IgD-negative memory B cell (primary cell): ENCODE measurements around the gene COBLL1. TPM values are rescaled to one million over a fixed set of nuclear protein-coding genes. Genes with fewer than 3 reads are reported as not detected.
A peak's percentile ranks its signal among the peaks of the same experiment; 100 is the strongest.

Source experiments
- H3K27ac Mint-ChIP-seq, 3 donors: one replicate each; pipeline ENCODE4 v1.8.0; 2020 to 2022; ENCODE audit warnings: mild to moderate bottlenecking in 3 of 3, mixed read lengths in 3 of 3, moderate library complexity in 1 of 3
- H3K27me3 Mint-ChIP-seq: one replicate; pipeline ENCODE4 v1.8.0; 2021; ENCODE audit warnings: mixed read lengths
- H3K36me3 Mint-ChIP-seq: one replicate; pipeline ENCODE4 v1.8.0; 2020; ENCODE audit warnings: mild to moderate bottlenecking, mixed read lengths
- H3K4me1 Mint-ChIP-seq, 3 donors: one replicate each; pipeline ENCODE4 v1.8.0; 2020 to 2022; ENCODE audit warnings: mixed read lengths in 3 of 3, mild to moderate bottlenecking in 1 of 3
- H3K4me3 Mint-ChIP-seq, 4 donors: one replicate each; pipeline ENCODE4 v1.8.0; 2020 to 2022; ENCODE audit warnings: mild to moderate bottlenecking in 4 of 4, mixed read lengths in 4 of 4, moderate library complexity in 3 of 4
- H3K9me3 Mint-ChIP-seq, 3 donors: one replicate each; pipeline ENCODE4 v1.8.0; 2020 to 2021; ENCODE audit warnings: mixed read lengths in 3 of 3, mild to moderate bottlenecking in 1 of 3
- polyA plus RNA-seq: library from polyadenylated mRNA; unstranded; fragments of 300-500 nt; fragmentation: Illumina TruSeq; gene quantifications from one replicate; pipeline ENCODE4 v1.2.3, GENCODE V29; 2021

Gene COBLL1
- polyA plus RNA-seq, 1 donor from 2014 or later = 114 TPM

- no peaks in the 10 kb centered on the region for H3K27me3 Mint-ChIP-seq
- peaks cover 4% of the 10 kb centered on the region for H3K36me3 Mint-ChIP-seq
- no peaks in the 10 kb centered on the region for H3K9me3 Mint-ChIP-seq
- peaks cover 57 to 70% (median 60%) of the 10 kb centered on the region in 3 donors for H3K4me1 Mint-ChIP-seq
- H3K4me3 Mint-ChIP-seq = peak overlapping the region in 1 of 4 donors; percentile 47
- peak overlapping the region in 1 of 3 donors; percentile 6 for H3K27ac Mint-ChIP-seq
These were observed 93.7 kb downstream of the COBLL1 start for GRCh38 chr2:164747783-164748433.

GRCh38 chr2:164747140-164747539 is 94.5 kb downstream of the COBLL1 start:
- Mint-ChIP-seq H3K4me3 (no peak overlapping the region), H3K36me3 (peaks cover 4% of the 10 kb centered on the region), H3K27me3 (no peaks in the 10 kb centered on the region), H3K4me1 (peaks cover 55 to 65% (median 60%) of the 10 kb centered on the region in 3 donors), H3K27ac (peak overlapping the region; percentile 6 to 76 (median 20)), H3K9me3 (no peaks in the 10 kb centered on the region)

GRCh38 chr2:164746713-164747112 is 94.9 kb downstream of the COBLL1 start:
- Mint-ChIP-seq H3K27ac (peak overlapping the region; percentile 34 to 76 (median 64)), H3K4me3 (peak overlapping the region in 2 of 4 donors; percentile 12 to 50), H3K36me3 (peaks cover 6% of the 10 kb centered on the region), H3K4me1 (peaks cover 56 to 64% (median 63%) of the 10 kb centered on the region in 3 donors), H3K27me3 (no peaks in the 10 kb centered on the region), H3K9me3 (no peaks in the 10 kb centered on the region)

GRCh38 chr2:164745012-164745797 is 96.4 kb downstream of the COBLL1 start:
- Mint-ChIP-seq H3K27ac (no peak overlapping the region), H3K4me3 (peak overlapping the region in 1 of 4 donors; percentile 89), H3K27me3 (no peaks in the 10 kb centered on the region)

GRCh38 chr2:164742738-164743317 is 98.8 kb downstream of the COBLL1 start:
- H3K9me3 Mint-ChIP-seq = no peaks in the 10 kb centered on the region

More at GRCh38 chr2:164745012-164745797, 96.4 kb downstream of the COBLL1 start:
- Mint-ChIP-seq H3K36me3 (peaks cover 6% of the 10 kb centered on the region), H3K4me1 (peaks cover 53 to 65% (median 59%) of the 10 kb centered on the region in 3 donors), H3K9me3 (no peaks in the 10 kb centered on the region)

GRCh38 chr2:164739966-164740365 is 101.7 kb downstream of the COBLL1 start:
- Mint-ChIP-seq H3K4me3 (peak overlapping the region in 2 of 4 donors; percentile 13 to 56), H3K9me3 (no peaks in the 10 kb centered on the region), H3K27ac (peak overlapping the region in 2 of 3 donors; percentile 8 to 45), H3K4me1 (peaks cover 49 to 59% (median 55%) of the 10 kb centered on the region in 3 donors), H3K27me3 (no peaks in the 10 kb centered on the region), H3K36me3 (peaks cover 6% of the 10 kb centered on the region)

More at GRCh38 chr2:164742738-164743317, 98.8 kb downstream of the COBLL1 start:
- Mint-ChIP-seq H3K36me3 (peaks cover 6% of the 10 kb centered on the region), H3K27me3 (no peaks in the 10 kb centered on the region), H3K4me1 (peaks cover 64 to 73% (median 64%) of the 10 kb centered on the region in 3 donors), H3K4me3 (no peak overlapping the region), H3K27ac (no peak overlapping the region)

GRCh38 chr2:164737612-164738081 is 104.0 kb downstream of the COBLL1 start:
- H3K27me3 Mint-ChIP-seq = no peaks in the 10 kb centered on the region
- peak overlapping the region; percentile 3 to 39 (median 34) for H3K27ac Mint-ChIP-seq
- peaks cover 52 to 56% (median 54%) of the 10 kb centered on the region in 3 donors for H3K4me1 Mint-ChIP-seq
- H3K4me3 Mint-ChIP-seq = peak overlapping the region in 1 of 4 donors; percentile 6
- peaks cover 4% of the 10 kb centered on the region for H3K36me3 Mint-ChIP-seq
- H3K9me3 Mint-ChIP-seq = no peaks in the 10 kb centered on the region

- Mint-ChIP-seq H3K27ac (peak overlapping the region in 1 of 3 donors; percentile 39), H3K4me3 (no peak overlapping the region), H3K9me3 (no peaks in the 10 kb centered on the region), H3K27me3 (no peaks in the 10 kb centered on the region), H3K4me1 (peaks cover 43 to 49% (median 43%) of the 10 kb centered on the region in 3 donors), H3K36me3 (no peaks in the 10 kb centered on the region)
These were observed 106.2 kb downstream of the COBLL1 start for GRCh38 chr2:164735309-164735919.

- Mint-ChIP-seq H3K4me3 (peak overlapping the region in 1 of 4 donors; percentile 45), H3K27ac (peak overlapping the region in 2 of 3 donors; percentile 17 to 46), H3K36me3 (no peaks in the 10 kb centered on the region), H3K4me1 (peaks cover 35 to 37% (median 36%) of the 10 kb centered on the region in 3 donors), H3K27me3 (no peaks in the 10 kb centered on the region), H3K9me3 (no peaks in the 10 kb centered on the region)
These were observed 107.4 kb downstream of the COBLL1 start for GRCh38 chr2:164734196-164734595.

- Mint-ChIP-seq H3K36me3 (no peaks in the 10 kb centered on the region), H3K27ac (peak overlapping the region in 1 of 3 donors; percentile 82), H3K4me3 (no peak overlapping the region), H3K27me3 (no peaks in the 10 kb centered on the region), H3K9me3 (no peaks in the 10 kb centered on the region), H3K4me1 (peaks cover 9 to 12% (median 10%) of the 10 kb centered on the region in 3 donors)
These were observed 116.1 kb downstream of the COBLL1 start for GRCh38 chr2:164725542-164725941.

GRCh38 chr2:164722616-164723338 is 118.8 kb downstream of the COBLL1 start:
- Mint-ChIP-seq H3K9me3 (no peaks in the 10 kb centered on the region), H3K4me1 (peaks cover 5 to 8% (median 6%) of the 10 kb centered on the region in 3 donors), H3K27me3 (no peaks in the 10 kb centered on the region), H3K36me3 (no peaks in the 10 kb centered on the region), H3K27ac (peak overlapping the region in 1 of 3 donors; percentile 25), H3K4me3 (no peak overlapping the region)

GRCh38 chr2:164721430-164721829 is 120.2 kb downstream of the COBLL1 start:
- H3K36me3 Mint-ChIP-seq = no peaks in the 10 kb centered on the region
- H3K4me1 Mint-ChIP-seq = peaks cover 5 to 7% (median 6%) of the 10 kb centered on the region in 3 donors
- no peaks in the 10 kb centered on the region for H3K9me3 Mint-ChIP-seq
- H3K4me3 Mint-ChIP-seq = no peak overlapping the region
- H3K27me3 Mint-ChIP-seq = no peaks in the 10 kb centered on the region
- no peak overlapping the region for H3K27ac Mint-ChIP-seq

GRCh38 chr2:164719996-164720941 is 121.4 kb downstream of the COBLL1 start:
- no peaks in the 10 kb centered on the region for H3K36me3 Mint-ChIP-seq
- no peak overlapping the region for H3K4me3 Mint-ChIP-seq
- no peaks in the 10 kb centered on the region for H3K9me3 Mint-ChIP-seq
- H3K27me3 Mint-ChIP-seq = no peaks in the 10 kb centered on the region
- H3K4me1 Mint-ChIP-seq = peaks cover 4 to 6% (median 5%) of the 10 kb centered on the region in 3 donors
- peak overlapping the region in 1 of 3 donors; percentile 60 for H3K27ac Mint-ChIP-seq
